Central memory CD8-positive, alpha-beta T cell (primary cell): ENCODE results near the gene COL27A1.

Experiments used
- ATAC-seq: fragments of 150-1000 bp; cut with Tn5 transposase; replicated peaks from 2 replicates; pipeline ENCODE4 v1.10.0; 2022; ENCODE audit warnings: mild to moderate bottlenecking, moderate FRiP score, moderate number of reproducible peaks; ENCODE audit not compliant: poor library complexity, severe bottlenecking; ENCODE audit errors: extremely low read depth
- DNase-seq, 2 donors: peaks; one replicate each; pipeline ENCODE4 v3.0.0; 2021; ENCODE audit warnings: low spot score in 2 of 2
- H3K27ac Mint-ChIP-seq: one replicate; pipeline ENCODE4 v1.8.0; 2022; ENCODE audit warnings: low read depth, mild to moderate bottlenecking, moderate library complexity, mixed read lengths
- H3K27me3 Mint-ChIP-seq: one replicate; pipeline ENCODE4 v1.8.0; 2022; ENCODE audit warnings: mixed read lengths
- H3K36me3 Mint-ChIP-seq: one replicate; pipeline ENCODE4 v1.8.0; 2022; ENCODE audit warnings: mild to moderate bottlenecking, moderate library complexity, mixed read lengths; ENCODE audit not compliant: insufficient read depth
- H3K4me1 Mint-ChIP-seq: one replicate; pipeline ENCODE4 v1.8.0; 2022; ENCODE audit warnings: mixed read lengths
- H3K4me3 Mint-ChIP-seq: one replicate; pipeline ENCODE4 v1.8.0; 2022; ENCODE audit warnings: mild to moderate bottlenecking, moderate library complexity, mixed read lengths
- H3K9me3 Mint-ChIP-seq: one replicate; pipeline ENCODE4 v1.8.0; 2022; ENCODE audit warnings: mixed read lengths

Gene COL27A1

DNA sequence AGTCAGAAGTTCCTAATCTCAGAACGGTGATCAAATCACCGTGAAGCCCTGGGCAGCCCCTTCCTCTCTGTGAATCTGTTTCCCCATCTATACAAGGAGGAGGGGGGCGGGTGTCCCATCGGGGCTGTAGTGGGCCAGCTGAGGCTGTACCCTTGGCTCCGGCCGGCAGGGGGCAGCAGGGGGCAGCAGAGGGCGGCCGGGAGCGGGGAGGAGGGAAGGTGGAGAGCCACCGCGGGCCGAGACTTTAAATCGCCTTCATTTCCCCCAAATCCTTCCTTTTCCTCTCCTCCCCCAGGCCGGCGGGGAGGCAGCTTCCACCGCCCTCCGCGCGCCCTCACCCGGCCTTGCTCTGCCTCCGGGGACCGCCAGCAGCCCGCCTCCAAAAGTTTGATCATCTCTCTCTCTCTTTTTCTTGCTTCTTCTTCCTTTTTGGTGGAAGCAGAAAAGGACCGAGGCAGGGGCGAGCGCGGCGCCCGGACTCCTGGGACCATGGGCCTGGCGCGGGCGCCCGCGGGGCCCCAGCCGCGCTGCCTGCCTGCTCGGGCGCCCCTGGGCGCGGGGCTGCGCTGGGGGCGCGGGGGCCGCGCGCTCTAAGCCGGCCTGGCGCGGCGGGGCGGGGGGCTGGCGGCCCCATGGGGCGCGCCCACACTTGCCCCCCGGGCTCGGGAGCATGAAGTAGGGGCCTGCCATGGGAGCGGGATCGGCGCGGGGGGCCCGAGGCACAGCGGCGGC, at the start of gene COL27A1:
Gene COL27A1 (plus strand): TSS at position 275 of the 732 bp plus-strand sequence. CDS start 414 bp downstream, at position 689.
- DNase-seq (peak; percentile 56 to 62), ATAC-seq (peak; percentile 83)
- peak within 1 kb of the TSS; percentile 9 for H3K27ac Mint-ChIP-seq
- H3K9me3 Mint-ChIP-seq: no peaks in the 10 kb centered on the region
- H3K4me1 Mint-ChIP-seq: peaks cover 25% of the 10 kb centered on the region
- peaks cover 3% of the 10 kb centered on the region for H3K36me3 Mint-ChIP-seq
- peaks cover 77% of the 10 kb centered on the region for H3K27me3 Mint-ChIP-seq
- H3K4me3 Mint-ChIP-seq: peak within 1 kb of the TSS; percentile 76

DNA sequence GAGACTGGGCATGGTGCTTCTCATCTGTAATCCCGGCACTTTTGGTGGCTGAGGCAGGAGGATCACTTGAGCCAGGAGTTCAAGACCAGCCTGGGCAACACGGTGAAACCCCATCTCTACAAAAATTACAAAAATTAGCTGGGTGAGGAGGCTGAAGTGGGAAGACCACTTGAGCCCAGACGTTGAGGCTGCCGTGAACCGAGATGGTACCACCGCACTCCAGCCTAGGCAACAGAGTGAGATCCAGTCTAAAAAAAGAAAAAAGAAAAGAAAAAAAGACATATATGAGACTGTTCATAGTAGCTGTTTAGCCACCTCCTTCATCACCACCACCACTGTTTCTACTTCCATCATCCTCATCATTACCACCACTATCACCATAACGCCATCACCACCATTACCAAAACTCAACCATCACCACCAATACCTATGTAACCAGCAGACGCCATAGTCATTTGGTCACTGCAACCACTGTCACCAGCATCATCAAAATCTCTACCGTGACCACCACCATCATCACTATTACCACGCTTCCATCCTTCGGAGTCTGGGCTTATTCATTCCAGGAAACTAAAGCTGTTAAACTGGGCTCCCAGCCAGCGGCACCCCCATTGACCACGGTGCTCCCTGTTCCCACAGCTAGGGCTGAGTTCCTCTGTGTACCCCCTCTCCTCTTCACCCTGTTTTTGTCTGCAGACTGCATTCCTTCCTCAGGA, 47.9 kb upstream of the COL27A1 start:
- Mint-ChIP-seq H3K4me1 (no peaks in the 10 kb centered on the region), H3K27me3 (peaks cover 36% of the 10 kb centered on the region), H3K36me3 (peaks cover 1% of the 10 kb centered on the region), H3K4me3 (no peak overlapping the region), H3K9me3 (no peaks in the 10 kb centered on the region), H3K27ac (no peak overlapping the region)
- no peak for ATAC-seq
- no peak for DNase-seq

DNA sequence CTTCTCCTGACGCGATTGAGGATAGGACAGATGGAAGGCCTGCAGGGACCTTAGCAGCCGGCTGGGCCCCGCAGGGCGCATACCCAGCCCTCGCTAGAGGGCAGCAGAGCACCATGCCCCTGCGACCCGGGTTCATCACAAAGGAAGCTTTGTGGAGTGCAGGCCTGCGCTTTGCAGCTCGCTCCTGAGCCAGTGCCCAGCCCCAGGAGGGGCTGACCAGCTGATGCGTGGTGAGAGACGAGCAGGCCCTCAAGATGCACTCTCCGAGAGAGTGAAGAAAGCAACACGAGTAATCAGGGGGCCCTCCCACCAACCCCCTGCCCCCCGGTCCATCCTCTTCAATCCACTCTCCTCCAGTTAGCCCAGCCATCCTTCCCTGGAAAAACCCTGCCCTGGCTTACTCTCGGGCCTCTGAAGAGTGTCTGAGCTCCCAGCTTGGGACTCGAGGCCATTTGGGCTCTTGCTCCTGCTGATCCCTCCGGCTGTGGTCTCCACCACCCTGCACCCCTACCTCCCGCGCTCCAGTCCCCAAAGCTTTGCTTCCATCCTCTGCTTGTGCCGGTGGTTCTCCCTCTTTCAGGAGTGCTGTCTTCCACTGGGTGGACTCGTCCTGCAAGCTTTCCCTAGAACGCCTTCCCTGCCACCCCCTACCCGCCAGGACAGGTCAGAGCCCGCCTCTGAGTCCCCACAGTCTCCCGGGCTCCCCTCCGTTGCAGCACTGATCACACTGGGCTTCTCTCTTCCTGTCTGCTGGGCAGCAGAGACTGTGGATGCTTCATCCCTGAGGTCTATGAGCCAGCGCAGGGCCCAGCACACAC, 47.1 kb upstream of the COL27A1 start:
- Mint-ChIP-seq H3K36me3 (peaks cover 1% of the 10 kb centered on the region), H3K27me3 (peaks cover 36% of the 10 kb centered on the region), H3K4me3 (no peak overlapping the region), H3K27ac (no peak overlapping the region), H3K4me1 (no peaks in the 10 kb centered on the region), H3K9me3 (no peaks in the 10 kb centered on the region)
- ATAC-seq (peak; percentile 43), DNase-seq (no peak)

DNA sequence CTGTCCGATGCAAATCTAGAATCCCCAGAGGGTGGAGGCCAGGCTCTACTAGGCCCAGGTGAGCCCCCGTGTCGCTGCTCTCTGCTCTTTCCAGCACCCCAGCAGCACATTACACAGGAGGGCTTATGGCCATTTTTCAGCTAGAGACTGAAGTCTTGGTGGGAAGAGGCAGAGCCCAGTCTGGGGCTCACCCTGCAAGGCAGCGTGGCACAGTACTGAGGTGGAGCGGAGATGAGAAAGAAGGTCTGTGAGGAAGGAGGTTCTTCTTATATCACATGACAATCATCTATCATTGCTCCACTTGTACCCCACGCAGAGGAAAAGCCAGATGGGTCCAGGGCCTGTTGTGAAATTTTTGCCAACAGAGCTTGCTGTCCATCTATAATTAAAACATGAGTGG, 46.2 kb upstream of the COL27A1 start:
- Mint-ChIP-seq H3K36me3 (peaks cover 1% of the 10 kb centered on the region), H3K4me1 (no peaks in the 10 kb centered on the region), H3K4me3 (no peak overlapping the region), H3K9me3 (no peaks in the 10 kb centered on the region), H3K27me3 (peaks cover 40% of the 10 kb centered on the region), H3K27ac (no peak overlapping the region)
- ATAC-seq (no peak), DNase-seq (no peak)

DNA sequence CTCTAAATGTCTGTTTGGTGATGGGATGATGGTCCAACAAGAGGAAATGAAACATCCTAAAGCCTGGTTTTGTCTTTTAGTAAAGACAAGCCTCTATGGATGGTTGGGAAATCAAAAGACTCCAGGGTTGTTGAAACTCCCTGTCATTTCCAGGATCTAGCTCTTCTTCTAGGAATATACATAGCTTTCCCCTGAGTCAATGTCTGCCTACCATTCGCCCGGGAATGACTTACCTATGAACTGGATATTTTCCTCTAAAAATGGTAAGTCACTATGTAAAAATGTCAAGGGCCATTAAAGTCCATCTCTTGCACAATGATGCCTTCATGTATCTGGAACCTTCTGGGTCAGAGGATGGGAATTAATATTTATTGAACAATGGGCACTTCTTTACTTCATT, 45.2 kb upstream of the COL27A1 start:
- H3K4me1 Mint-ChIP-seq: no peaks in the 10 kb centered on the region
- peaks cover 1% of the 10 kb centered on the region for H3K36me3 Mint-ChIP-seq
- H3K27me3 Mint-ChIP-seq: peaks cover 47% of the 10 kb centered on the region
- H3K9me3 Mint-ChIP-seq: no peaks in the 10 kb centered on the region
- DNase-seq: no peak
- no peak for ATAC-seq
- H3K4me3 Mint-ChIP-seq: no peak overlapping the region
- no peak overlapping the region for H3K27ac Mint-ChIP-seq

DNA sequence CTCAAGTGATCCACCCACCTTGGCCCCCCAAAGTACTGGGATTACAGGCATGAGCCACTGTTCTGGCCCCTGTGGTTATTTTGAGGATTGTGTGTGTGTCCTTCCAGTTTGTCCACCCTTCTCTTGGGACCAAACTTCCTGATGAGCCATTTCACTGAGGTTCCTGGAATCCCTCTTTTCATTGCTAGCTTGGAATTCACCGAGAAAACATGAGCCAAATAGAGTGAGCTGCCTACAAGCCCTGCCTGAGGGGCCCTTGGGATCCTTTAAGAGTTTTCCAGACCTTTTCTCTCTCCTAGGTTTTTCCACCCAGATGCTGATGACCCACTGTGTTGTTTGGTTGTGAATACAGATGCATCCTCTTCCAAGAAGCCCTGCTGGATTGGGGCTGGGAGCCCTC, 43.0 kb upstream of the COL27A1 start:
- Mint-ChIP-seq H3K4me1 (no peaks in the 10 kb centered on the region), H3K27ac (no peak overlapping the region), H3K9me3 (no peaks in the 10 kb centered on the region), H3K4me3 (no peak overlapping the region), H3K36me3 (no peaks in the 10 kb centered on the region), H3K27me3 (peaks cover 52% of the 10 kb centered on the region)
- no peak for DNase-seq
- ATAC-seq: no peak

DNA sequence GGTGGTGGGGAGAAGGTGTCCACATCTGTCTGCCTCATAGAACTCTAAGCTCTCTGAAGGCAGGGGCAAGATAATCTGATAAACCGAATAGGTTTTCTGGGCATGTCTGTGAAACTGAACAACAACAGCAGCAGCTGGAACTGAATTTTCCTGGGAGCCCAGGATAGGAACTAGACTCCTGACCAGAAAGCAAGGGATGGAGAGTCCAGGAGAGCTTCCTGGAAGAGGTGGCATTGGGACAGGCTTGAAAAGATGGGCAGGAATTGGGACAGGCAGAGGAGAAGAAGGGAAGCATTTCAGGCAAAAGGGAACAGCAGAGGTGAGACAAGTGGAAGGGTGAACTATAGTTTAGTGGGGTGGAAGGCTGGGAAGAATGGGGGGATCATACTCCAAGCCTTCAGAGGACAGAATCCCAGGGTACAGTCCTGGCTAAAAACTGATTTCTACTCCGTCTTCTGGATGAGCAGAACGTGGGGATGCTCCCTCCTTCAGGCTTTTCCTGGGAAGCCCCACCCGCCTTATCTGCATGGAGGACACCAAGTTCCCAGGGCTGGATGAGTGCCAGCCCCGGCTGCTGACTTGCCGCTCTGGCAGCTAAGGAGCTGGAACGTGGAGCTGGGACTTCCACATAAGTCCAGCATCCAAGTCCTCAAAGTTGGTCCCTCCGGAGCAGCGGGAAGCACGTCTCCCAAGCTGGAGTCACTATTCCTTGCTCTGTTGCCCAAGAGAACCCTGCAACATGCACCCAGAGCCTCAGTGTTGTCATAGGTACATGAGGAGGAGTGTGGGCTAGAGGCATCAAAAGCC, 42.4 kb upstream of the COL27A1 start:
- ATAC-seq (no peak), DNase-seq (no peak)
- H3K4me3 Mint-ChIP-seq: no peak overlapping the region
- no peak overlapping the region for H3K27ac Mint-ChIP-seq
- H3K36me3 Mint-ChIP-seq: no peaks in the 10 kb centered on the region
- no peaks in the 10 kb centered on the region for H3K9me3 Mint-ChIP-seq
- H3K4me1 Mint-ChIP-seq: no peaks in the 10 kb centered on the region
- H3K27me3 Mint-ChIP-seq: peaks cover 56% of the 10 kb centered on the region

DNA sequence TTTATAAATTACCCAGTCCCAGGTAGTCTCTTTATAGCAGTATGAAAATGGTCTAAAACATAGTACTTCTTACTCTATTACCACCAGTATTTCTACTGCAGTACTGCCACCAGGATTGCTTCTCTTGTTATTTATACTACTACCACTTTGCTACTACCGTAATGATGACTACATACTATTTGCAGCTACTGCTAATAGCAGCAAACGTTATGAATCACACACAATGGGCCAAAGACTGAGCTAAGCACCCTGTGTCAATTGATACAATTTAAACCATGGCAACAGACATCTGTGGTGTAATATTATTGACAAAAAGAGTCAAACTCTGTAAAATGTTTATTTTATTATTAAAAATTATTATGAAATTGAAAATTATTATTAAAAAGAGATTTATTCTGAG, 41.0 kb upstream of the COL27A1 start:
- ATAC-seq: no peak
- no peaks in the 10 kb centered on the region for H3K9me3 Mint-ChIP-seq
- peaks cover 58% of the 10 kb centered on the region for H3K27me3 Mint-ChIP-seq
- H3K36me3 Mint-ChIP-seq: peaks cover 2% of the 10 kb centered on the region
- no peak overlapping the region for H3K27ac Mint-ChIP-seq
- no peak for DNase-seq
- no peaks in the 10 kb centered on the region for H3K4me1 Mint-ChIP-seq
- H3K4me3 Mint-ChIP-seq: no peak overlapping the region

DNA sequence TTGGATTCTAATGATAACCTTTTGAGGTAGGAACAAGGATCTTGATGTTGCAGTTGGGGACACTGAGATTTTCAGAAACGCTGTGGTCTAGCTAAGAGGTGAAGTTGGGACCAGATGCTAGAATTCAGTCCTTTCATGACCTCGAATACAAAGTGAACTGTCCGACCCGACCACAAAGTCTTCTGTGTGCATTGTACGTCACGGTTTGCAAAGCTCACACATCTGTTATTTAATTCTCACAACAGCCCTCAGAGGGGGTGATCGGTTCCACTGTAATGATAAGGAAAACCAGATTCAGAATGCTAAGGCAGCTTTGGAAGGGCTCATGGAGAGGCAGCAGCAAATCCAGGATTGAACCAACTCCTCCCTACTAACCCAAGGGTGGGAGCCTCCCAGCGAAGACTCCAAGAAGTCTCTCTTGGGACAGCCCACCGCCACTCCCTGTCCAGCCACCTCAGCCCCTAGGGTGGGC, 39.6 kb upstream of the COL27A1 start:
- Mint-ChIP-seq H3K36me3 (peaks cover 2% of the 10 kb centered on the region), H3K4me3 (no peak overlapping the region), H3K27me3 (peaks cover 58% of the 10 kb centered on the region), H3K9me3 (no peaks in the 10 kb centered on the region), H3K4me1 (no peaks in the 10 kb centered on the region), H3K27ac (no peak overlapping the region)
- no peak for DNase-seq
- ATAC-seq: no peak

DNA sequence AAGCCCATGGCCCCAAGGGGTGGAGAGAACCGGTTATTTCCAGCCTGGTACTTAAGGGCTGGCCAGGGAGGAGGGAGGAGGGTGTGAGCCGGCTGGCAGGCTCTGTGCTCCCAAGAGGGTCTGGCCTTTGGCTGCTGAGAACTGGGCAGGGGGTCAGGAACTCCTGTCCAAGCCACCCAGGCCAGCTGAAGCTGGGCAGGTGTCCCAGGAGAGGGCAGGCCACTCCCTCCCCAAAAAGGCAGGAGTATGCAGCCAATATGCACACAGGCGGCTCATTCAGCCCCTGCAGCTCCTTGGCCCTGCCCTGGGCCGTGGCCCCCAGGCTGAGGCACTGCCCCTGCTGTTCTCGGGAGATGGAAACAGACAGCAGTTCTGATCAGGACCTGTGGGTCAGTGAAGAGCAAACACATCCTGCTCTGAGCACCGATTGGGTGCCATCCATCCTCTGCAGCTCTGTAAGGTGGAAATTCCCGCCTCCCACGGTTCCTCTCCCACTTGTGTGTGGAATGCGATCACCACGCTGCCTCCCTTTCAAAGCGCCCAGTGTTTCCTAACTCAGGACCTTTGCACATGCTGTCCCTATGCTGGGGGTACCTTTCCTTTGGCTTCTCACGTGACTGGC, 39.1 kb upstream of the COL27A1 start:
- DNase-seq (no peak), ATAC-seq (no peak)
- Mint-ChIP-seq H3K4me1 (no peaks in the 10 kb centered on the region), H3K36me3 (peaks cover 2% of the 10 kb centered on the region), H3K9me3 (no peaks in the 10 kb centered on the region), H3K27me3 (peaks cover 55% of the 10 kb centered on the region), H3K4me3 (no peak overlapping the region), H3K27ac (no peak overlapping the region)

DNA sequence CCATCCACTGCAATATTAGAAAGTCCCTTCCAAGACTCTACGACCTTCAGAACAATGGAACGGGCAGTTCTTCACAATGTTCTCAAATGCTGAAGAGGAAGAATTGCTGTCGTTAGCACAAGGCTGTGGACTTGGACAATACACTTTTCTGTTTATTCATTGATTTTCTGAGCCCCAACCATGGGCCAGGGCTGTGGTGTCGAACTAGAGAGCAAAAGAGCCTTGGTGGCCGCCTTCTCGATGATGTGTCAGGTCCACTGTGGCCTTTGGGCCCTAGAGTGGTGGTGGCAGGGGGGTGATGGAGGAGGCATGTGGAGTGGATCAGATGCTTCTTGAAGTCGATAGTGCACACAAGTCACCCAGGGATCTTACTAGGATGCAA, 37.7 kb upstream of the COL27A1 start:
- Mint-ChIP-seq H3K27me3 (peaks cover 45% of the 10 kb centered on the region), H3K4me3 (no peak overlapping the region), H3K36me3 (peaks cover 2% of the 10 kb centered on the region), H3K9me3 (no peaks in the 10 kb centered on the region), H3K4me1 (no peaks in the 10 kb centered on the region), H3K27ac (no peak overlapping the region)
- no peak for ATAC-seq
- DNase-seq: no peak
